Astrocyte of the hippocampus (primary cell): ENCODE data around the gene MS4A10.

Experiments
- DNase-seq: peaks from one replicate; pipeline ENCODE4 v3.0.0; 2011; ENCODE audit warnings: low read depth, low spot score

Gene MS4A10

DNA sequence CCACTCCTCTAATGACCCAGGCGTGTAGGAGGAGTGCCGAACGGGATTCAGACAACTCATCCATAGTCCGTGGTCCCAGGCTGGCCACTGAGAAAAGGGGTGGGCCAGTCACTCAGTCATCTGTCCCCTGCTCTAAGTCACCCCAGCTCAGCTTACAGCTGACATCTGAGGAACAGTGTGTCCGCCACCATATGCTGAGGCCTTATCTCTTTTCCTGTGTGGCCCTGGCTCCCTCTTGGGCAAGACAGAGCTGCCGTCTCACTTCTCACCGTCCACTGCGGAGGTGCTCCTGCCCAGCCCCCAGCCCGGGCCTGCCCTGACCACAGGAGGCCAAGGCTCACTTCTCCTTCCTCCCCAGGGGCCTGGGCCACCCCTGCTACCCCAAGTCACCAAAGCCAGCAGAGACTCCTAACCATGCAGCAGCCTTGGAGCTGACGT lies 63.6 kb downstream of the MS4A10 start:
- no peak for DNase-seq

DNA sequence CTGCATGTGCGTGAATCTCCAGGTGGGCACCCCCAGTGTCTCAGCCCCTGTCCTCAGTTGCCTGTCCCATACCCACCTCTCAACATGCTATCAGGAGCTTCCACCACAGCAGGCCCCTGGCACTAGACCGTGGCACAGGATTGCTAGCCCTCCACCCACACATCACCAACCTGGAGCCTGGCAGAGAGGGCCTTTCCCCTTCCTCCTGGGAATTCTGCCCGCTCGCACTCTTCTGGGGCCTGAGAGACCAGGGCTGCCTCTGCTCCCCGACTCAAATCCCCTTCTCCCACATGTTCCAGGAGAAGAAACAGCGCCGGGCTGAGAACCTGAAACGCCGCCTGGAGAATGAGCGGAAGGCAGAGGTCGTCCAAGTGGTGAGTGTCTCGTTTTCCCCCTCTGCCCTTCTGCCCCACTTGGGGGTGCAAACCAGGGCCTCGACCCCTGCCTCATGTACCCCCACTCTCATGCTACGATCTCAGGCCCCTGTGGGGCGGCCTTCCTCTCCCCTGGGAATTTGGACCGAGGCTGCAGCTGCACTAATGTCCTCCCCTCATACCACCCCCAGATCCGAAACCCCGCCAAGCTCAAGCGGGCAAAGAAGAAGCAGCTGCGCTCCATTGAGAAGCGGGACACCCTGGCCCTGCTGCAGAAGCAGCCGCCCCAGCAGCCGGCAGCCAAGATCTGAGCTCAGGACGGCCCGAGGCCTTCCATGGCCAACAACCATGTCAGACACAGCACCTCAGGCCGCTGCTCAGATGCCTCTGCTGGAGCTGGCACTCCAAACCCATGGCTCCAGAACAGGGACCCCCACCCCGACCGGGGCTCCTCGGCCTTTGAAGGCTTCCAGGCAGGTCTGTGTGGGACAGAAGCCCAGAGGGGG lies 64.7 kb downstream of the MS4A10 start:
- no peak for DNase-seq
